HEK293 (cell line): Measurements from ENCODE around the gene WNT1.

Source experiments
- CTCF ChIA-PET: fragments of 350-600 bp; formaldehyde crosslinking; extraction: SDS; loops from one replicate; lab custom pipeline; 2021; ENCODE audit warnings: antibody characterized with exemption; lab: Yijun Ruan, JAX
- POLR2A ChIA-PET: fragments of 300-600 bp; formaldehyde crosslinking; extraction: SDS; loops from one replicate; lab custom pipeline; 2020; ENCODE audit warnings: antibody characterized with exemption, inconsistent platforms; lab: Yijun Ruan, JAX
- H3K27ac ChIP-seq: fragments of 200-500 bp; sonication (Bioruptor generic); 2 replicates; pipeline ENCODE4 v1.5.1; 2014; ENCODE audit warnings: low read depth, low read length, control low read depth, inconsistent platforms; ENCODE audit errors: extremely low read depth
- H3K36me3 ChIP-seq, 2 experiments: fragments of 200-500 bp in 1 of 2; sonication (Bioruptor generic) in 1 of 2; 1 replicate in 1 of 2; 2 replicates in 1 of 2; pipeline ENCODE4 v1.5.1; 2014 to 2017; ENCODE audit warnings: inconsistent platforms in 2 of 2, low read length in 2 of 2; ENCODE audit not compliant: control insufficient read depth in 2 of 2, insufficient read depth in 1 of 2
- H3K4me1 ChIP-seq: fragments of 200-500 bp; sonication (Bioruptor generic); 2 replicates; pipeline ENCODE4 v1.5.1; 2014; ENCODE audit warnings: mild to moderate bottlenecking, low read length, inconsistent platforms; ENCODE audit not compliant: control insufficient read depth, insufficient read depth
- H3K4me3 ChIP-seq: 2 replicates; pipeline ENCODE4 v1.5.1; 2011; ENCODE audit warnings: low read depth, mild to moderate bottlenecking, control low read depth, low read length, moderate library complexity
- H3K9me3 ChIP-seq: fragments of 200-500 bp; sonication (Bioruptor generic); 2 replicates; pipeline ENCODE4 v1.5.1; 2014; ENCODE audit warnings: low read depth, low read length, inconsistent platforms; ENCODE audit not compliant: control insufficient read depth, insufficient read depth
- ELK4 ChIP-seq: IDR thresholded peaks from 2 replicates; pipeline ENCODE4 v1.6.1; 2011; ENCODE audit warnings: mild to moderate bottlenecking, low read depth, low read length, borderline replicate concordance
- OSR2 ChIP-seq: fragments of 450-650 bp; formaldehyde crosslinking; IDR thresholded peaks from 2 replicates; pipeline ENCODE4 v1.5.1; 2016; ENCODE audit warnings: missing biosample characterization, missing genetic modification characterization
- PRDM10 ChIP-seq: fragments of 450-650 bp; formaldehyde crosslinking; IDR thresholded peaks from 2 replicates; pipeline ENCODE4 v1.5.1; 2016; ENCODE audit warnings: missing biosample characterization, missing genetic modification characterization
- WT1 ChIP-seq: fragments of 450-650 bp; formaldehyde crosslinking; IDR thresholded peaks from 2 replicates; pipeline ENCODE4 v1.5.1; 2016; ENCODE audit warnings: missing biosample characterization, missing genetic modification characterization
- ZBTB26 ChIP-seq: fragments of 450-650 bp; formaldehyde crosslinking; optimal IDR thresholded peaks from 2 replicates; pipeline ENCODE3; 2016; ENCODE audit warnings: missing biosample characterization, mild to moderate bottlenecking, missing genetic modification characterization
- ZBTB8A ChIP-seq: fragments of 450-650 bp; formaldehyde crosslinking; IDR thresholded peaks from 2 replicates; pipeline ENCODE4 v1.5.1; 2016; ENCODE audit warnings: missing biosample characterization, missing genetic modification characterization
- ZFP69B ChIP-seq: fragments of 450-650 bp; formaldehyde crosslinking; IDR thresholded peaks from 2 replicates; pipeline ENCODE4 v1.5.1; 2016; ENCODE audit warnings: missing biosample characterization, missing genetic modification characterization
- ZNF133 ChIP-seq: fragments of 450-650 bp; formaldehyde crosslinking; IDR thresholded peaks from 2 replicates; pipeline ENCODE4 v1.5.1; 2016; ENCODE audit warnings: missing biosample characterization, missing genetic modification characterization
- ZNF2 ChIP-seq: fragments of 450-650 bp; formaldehyde crosslinking; IDR thresholded peaks from 2 replicates; pipeline ENCODE4 v1.5.1; 2016; ENCODE audit warnings: missing biosample characterization, missing genetic modification characterization
- ZNF488 ChIP-seq: fragments of 450-650 bp; formaldehyde crosslinking; IDR thresholded peaks from 2 replicates; pipeline ENCODE4 v1.5.1; 2016; ENCODE audit warnings: missing biosample characterization, missing genetic modification characterization
- ZNF626 ChIP-seq: fragments of 450-650 bp; sonication (Bioruptor Pico); formaldehyde crosslinking; IDR thresholded peaks from 2 replicates; pipeline ENCODE4 v1.5.1; 2018; ENCODE audit warnings: missing biosample characterization, missing genetic modification characterization, inconsistent platforms
- ZNF654 ChIP-seq: fragments of 450-650 bp; formaldehyde crosslinking; IDR thresholded peaks from 2 replicates; pipeline ENCODE4 v1.5.1; 2016; ENCODE audit warnings: low read depth, missing biosample characterization, missing genetic modification characterization
- ZSCAN4 ChIP-seq: fragments of 450-650 bp; formaldehyde crosslinking; IDR thresholded peaks from 2 replicates; pipeline ENCODE4 v1.5.1; 2017; ENCODE audit warnings: missing biosample characterization, missing genetic modification characterization

The WNT1 gene

GRCh38 chr12:48932878-48933277, 45.2 kb upstream of the WNT1 start:
- TF ChIP-seq ZFP69B (tag by site-specific recombination) (no peak), ZNF2 (tag by site-specific recombination) (no peak), ZBTB8A (tag by site-specific recombination) (no peak), ZNF626 (tag by site-specific recombination) (no peak)
- Histone ChIP-seq H3K4me3 (no peak overlapping the region), H3K36me3 (peaks cover 37 to 74% of the 10 kb centered on the region in 2 experiments), H3K9me3 (no peaks in the 10 kb centered on the region), H3K27ac (no peak overlapping the region), H3K4me1 (no peaks in the 10 kb centered on the region)
- ChIA-PET CTCF (interaction anchor here (0.6 to 10.0 kb wide), 6 partner anchors 12 to 118 kb away, joined by 3 to 95 read pairs (median 7); partner anchors contain the start of gene DDX23), POLR2A (no interaction called here)

GRCh38 chr12:48933664-48934311, 44.3 kb upstream of the WNT1 start:
- no peaks in the 10 kb centered on the region for H3K9me3 ChIP-seq
- no peak overlapping the region for H3K4me3 ChIP-seq
- ChIA-PET CTCF (interaction anchor here (0.6 to 10.0 kb wide), 10 partner anchors 11 to 1264 kb away, joined by 3 to 95 read pairs (median 8); partner anchors contain the start of genes DDX23 and WNT1), POLR2A (interaction anchor here (0.6 kb wide), 1 partner anchor 38 kb away, joined by 3 read pairs; the partner anchor contains the start of gene WNT10B)
- H3K36me3 ChIP-seq, result peaks cover 37 to 82% of the 10 kb centered on the region in 2 experiments
- TF ChIP-seq PRDM10 (tag by site-specific recombination) (peak; percentile 40), OSR2 (no peak), ZBTB26 (tag by site-specific recombination) (no peak), ZNF488 (tag by site-specific recombination) (no peak)
- H3K27ac ChIP-seq, result no peak overlapping the region
- H3K4me1 ChIP-seq, result no peaks in the 10 kb centered on the region

- Histone ChIP-seq H3K27ac (no peak overlapping the region), H3K9me3 (no peaks in the 10 kb centered on the region), H3K4me3 (no peak overlapping the region), H3K36me3 (peaks cover 41 to 84% of the 10 kb centered on the region in 2 experiments), H3K4me1 (no peaks in the 10 kb centered on the region)
- POLR2A ChIA-PET, result no interaction called here
- CTCF ChIA-PET, result interaction anchor here (0.6 to 10.0 kb wide), 13 partner anchors 9 to 1265 kb away, joined by 3 to 95 read pairs (median 5); partner anchors contain the start of genes DDN, DDX23, FKBP11 and WNT1
- TF ChIP-seq ZNF133 (tag by site-specific recombination) (no peak), ZSCAN4 (tag by site-specific recombination) (no peak), ELK4 (no peak), WT1 (no peak), ZNF654 (peak; percentile 43; the same call in 1 of the 2 replicates)
These were observed 43.8 kb upstream of the WNT1 start for GRCh38 chr12:48934312-48934706.
